WI38 (cell line): Measurements from ENCODE around the gene ADIRF.

ENCODE experiments used
- H3K4me3 ChIP-seq: 2 replicates; pipeline ENCODE4 v1.5.1; 2011; ENCODE audit warnings: low read depth, mild to moderate bottlenecking, control low read depth, low read length
- TF ChIP-seq, protein P1 (sequence below): IDR thresholded peaks from 2 replicates; pipeline ENCODE4 v1.5.1; 2012; ENCODE audit warnings: low read depth, mild to moderate bottlenecking, control low read depth, low read length

ADIRF gene

DNA sequence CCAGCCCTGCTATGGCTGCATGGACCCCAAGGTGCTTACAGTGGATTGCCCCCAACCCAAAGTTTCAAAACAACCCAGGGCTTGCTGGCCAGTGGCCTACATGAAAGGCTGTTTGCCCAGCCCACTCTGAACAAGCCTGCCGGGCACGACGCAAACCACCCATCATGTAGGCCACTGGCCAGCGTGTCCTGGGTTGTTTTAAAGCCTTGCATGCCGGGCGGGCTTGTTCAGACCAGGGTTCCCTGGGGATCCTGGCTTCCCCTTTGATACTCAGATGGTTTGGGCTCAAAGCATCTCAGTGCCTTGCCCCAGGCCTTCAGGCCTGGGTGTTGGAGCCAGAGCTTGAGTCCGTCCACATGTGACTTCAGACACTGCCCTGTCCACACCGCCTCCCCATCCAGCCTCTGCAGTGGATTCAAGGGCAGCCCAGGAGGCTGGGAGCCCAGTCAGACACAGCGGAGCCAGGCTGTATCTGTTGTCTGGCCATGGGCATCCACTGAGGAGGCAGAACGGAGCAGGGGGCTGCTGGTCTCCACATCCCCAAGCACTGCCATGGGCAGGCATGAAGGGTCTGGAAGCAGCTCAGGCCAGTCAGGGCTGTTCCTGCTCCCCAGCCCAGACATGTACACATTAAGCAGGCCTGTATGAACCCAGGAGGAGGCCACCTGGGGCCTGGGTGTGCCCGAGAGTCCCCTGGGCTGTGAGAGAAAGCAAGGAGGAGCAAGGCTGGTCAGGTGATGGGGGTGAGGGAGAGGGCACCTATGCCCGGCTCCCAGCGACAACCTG is 4.0 kb upstream of the ADIRF start:
- TF ChIP-seq, protein P1, sequence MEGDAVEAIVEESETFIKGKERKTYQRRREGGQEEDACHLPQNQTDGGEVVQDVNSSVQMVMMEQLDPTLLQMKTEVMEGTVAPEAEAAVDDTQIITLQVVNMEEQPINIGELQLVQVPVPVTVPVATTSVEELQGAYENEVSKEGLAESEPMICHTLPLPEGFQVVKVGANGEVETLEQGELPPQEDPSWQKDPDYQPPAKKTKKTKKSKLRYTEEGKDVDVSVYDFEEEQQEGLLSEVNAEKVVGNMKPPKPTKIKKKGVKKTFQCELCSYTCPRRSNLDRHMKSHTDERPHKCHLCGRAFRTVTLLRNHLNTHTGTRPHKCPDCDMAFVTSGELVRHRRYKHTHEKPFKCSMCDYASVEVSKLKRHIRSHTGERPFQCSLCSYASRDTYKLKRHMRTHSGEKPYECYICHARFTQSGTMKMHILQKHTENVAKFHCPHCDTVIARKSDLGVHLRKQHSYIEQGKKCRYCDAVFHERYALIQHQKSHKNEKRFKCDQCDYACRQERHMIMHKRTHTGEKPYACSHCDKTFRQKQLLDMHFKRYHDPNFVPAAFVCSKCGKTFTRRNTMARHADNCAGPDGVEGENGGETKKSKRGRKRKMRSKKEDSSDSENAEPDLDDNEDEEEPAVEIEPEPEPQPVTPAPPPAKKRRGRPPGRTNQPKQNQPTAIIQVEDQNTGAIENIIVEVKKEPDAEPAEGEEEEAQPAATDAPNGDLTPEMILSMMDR = no peak
- no peak overlapping the region for H3K4me3 ChIP-seq

- TF ChIP-seq, protein P1 = no peak
- H3K4me3 ChIP-seq = no peak overlapping the region
Observed at GRCh38 chr10:86964847-86965190, 3.5 kb upstream of the ADIRF start.

GRCh38 chr10:86965986-86966654 is 2.2 kb upstream of the ADIRF start:
- H3K4me3 ChIP-seq = no peak overlapping the region
- TF ChIP-seq, protein P1 = no peak

- TF ChIP-seq, protein P1 = no peak
- H3K4me3 ChIP-seq = no peak overlapping the region
Observed at GRCh38 chr10:86967481-86967941, 771 bp upstream of the ADIRF start.

- no peak overlapping the region for H3K4me3 ChIP-seq
- TF ChIP-seq, protein P1 = no peak
Observed at GRCh38 chr10:86968994-86969355, 693 bp downstream of the ADIRF start.

DNA sequence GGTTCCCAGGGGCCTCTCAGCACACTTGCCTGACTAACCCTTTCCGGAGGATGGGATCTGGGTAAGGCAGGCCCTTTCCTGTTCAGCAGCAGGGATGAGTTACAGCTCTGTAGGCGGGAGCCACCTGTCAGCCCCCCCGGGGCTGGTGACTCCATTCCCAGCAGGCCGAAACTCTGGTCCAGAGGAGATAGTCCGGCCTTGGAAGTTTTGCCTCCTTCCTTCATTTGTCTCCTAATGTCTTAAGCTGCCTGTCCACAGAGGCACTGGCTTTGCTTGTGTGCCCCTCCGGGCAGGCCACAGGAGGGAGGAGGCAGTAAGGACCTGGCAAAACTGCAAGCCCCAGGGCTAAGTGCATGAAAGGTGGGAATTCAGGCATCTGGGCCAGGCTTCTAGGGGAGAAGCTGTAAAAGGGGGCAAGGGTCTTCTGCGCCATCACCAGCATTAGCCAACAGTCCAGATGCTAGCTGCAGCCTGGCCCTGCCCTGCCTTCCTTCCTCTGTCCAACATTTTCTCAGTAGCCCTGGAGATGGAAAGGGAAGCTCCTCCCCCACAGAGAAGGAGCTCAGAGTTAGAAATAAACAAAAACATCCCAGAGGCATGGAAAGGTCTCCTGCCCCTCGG is 1.2 kb downstream of the ADIRF start:
- TF ChIP-seq, protein P1 = no peak
- peak overlapping the region; percentile 75 for H3K4me3 ChIP-seq
